Measurements from ENCODE around the gene DPP7. TPM values are rescaled to one million over a fixed set of nuclear protein-coding genes. Genes with fewer than 3 reads are reported as not detected.

DPP7 gene
- total RNA-seq, 2 experiments from 2014 or later: 344 to 349 TPM

GRCh38 chr9:137082925-137083290 lies 31.6 kb downstream of the DPP7 start:
- Histone ChIP-seq H3K36me3 (ENCODE audit: insufficient read depth, low read length) (peaks cover 10% of the 10 kb centered on the region), H3K4me1 (ENCODE audit: insufficient read depth, low read length) (peaks cover 32% of the 10 kb centered on the region), H3K9me3 (ENCODE audit: control insufficient read depth in 1 of 2, insufficient read depth in 1 of 2, low read length in 2 of 2) (no peaks in the 10 kb centered on the region), H3K27ac (ENCODE audit: low read depth in 1 of 2, low read length in 2 of 2) (no peak overlapping the region), H3K4me3 (ENCODE audit: low read length) (no peak overlapping the region), H3K27me3 (ENCODE audit: control insufficient read depth in 1 of 2, insufficient read depth in 2 of 2, low read length in 2 of 2) (no peaks in the 10 kb centered on the region)
- Mint-ChIP-seq H3K27ac (no peak overlapping the region), H3K4me1 (ENCODE audit: low read depth) (peaks cover 20% of the 10 kb centered on the region), H3K36me3 (ENCODE audit: low read depth) (peaks cover 16% of the 10 kb centered on the region), H3K27me3 (no peaks in the 10 kb centered on the region), H3K4me3 (no peak overlapping the region), H3K9me3 (no peaks in the 10 kb centered on the region)
- DNase-seq: no peak
- TF ChIP-seq CTCF (IDR thresholded peaks at IDR 0.05): no peak
- intact Hi-C loops (cut with DNase I, micrococcal nuclease): no loop called here
- POLR2A ChIA-PET: no interaction called here
- no peak for ATAC-seq (ENCODE audit: poor library complexity)
- CTCF ChIA-PET: interaction anchor here (1.5 kb wide), 1 partner anchor 13 kb away, joined by 6 read pairs; no protein-coding TSS in a partner anchor

GRCh38 chr9:137082222-137082924 lies 32.2 kb downstream of the DPP7 start:
- Histone ChIP-seq H3K9me3 (ENCODE audit: control insufficient read depth in 1 of 2, insufficient read depth in 1 of 2, low read length in 2 of 2) (no peaks in the 10 kb centered on the region), H3K27ac (ENCODE audit: low read depth in 1 of 2, low read length in 2 of 2) (no peak overlapping the region), H3K36me3 (ENCODE audit: insufficient read depth, low read length) (peaks cover 10% of the 10 kb centered on the region), H3K4me3 (ENCODE audit: low read length) (no peak overlapping the region), H3K27me3 (ENCODE audit: control insufficient read depth in 1 of 2, insufficient read depth in 2 of 2, low read length in 2 of 2) (no peaks in the 10 kb centered on the region), H3K4me1 (ENCODE audit: insufficient read depth, low read length) (peaks cover 29% of the 10 kb centered on the region)
- Mint-ChIP-seq H3K36me3 (ENCODE audit: low read depth) (peaks cover 10% of the 10 kb centered on the region), H3K4me3 (peak overlapping the region; percentile 42), H3K27me3 (no peaks in the 10 kb centered on the region), H3K9me3 (no peaks in the 10 kb centered on the region), H3K27ac (no peak overlapping the region), H3K4me1 (ENCODE audit: low read depth) (peaks cover 15% of the 10 kb centered on the region)
- ChIA-PET CTCF (interaction anchor here (0.8 kb wide), 1 partner anchor 53 kb away, joined by 4 read pairs; no protein-coding TSS in a partner anchor), POLR2A (interaction anchor here (1.3 kb wide), 1 partner anchor 14 kb away, joined by 4 read pairs; no protein-coding TSS in a partner anchor)
- DNase-seq: no peak
- ATAC-seq (ENCODE audit: poor library complexity): no peak
- no peak for TF ChIP-seq CTCF (IDR thresholded peaks at IDR 0.05)
- intact Hi-C loops (cut with DNase I, micrococcal nuclease): no loop called here

- H3K9me3 Mint-ChIP-seq: no peaks in the 10 kb centered on the region
- DNase-seq (no peak), ATAC-seq (ENCODE audit: poor library complexity) (no peak)
- peaks cover 10% of the 10 kb centered on the region for H3K36me3 ChIP-seq (ENCODE audit: insufficient read depth, low read length)
- H3K27me3 Mint-ChIP-seq: no peaks in the 10 kb centered on the region
- no peak overlapping the region for H3K4me3 Mint-ChIP-seq
- H3K36me3 Mint-ChIP-seq (ENCODE audit: low read depth): peaks cover 4% of the 10 kb centered on the region
- H3K27ac Mint-ChIP-seq: no peak overlapping the region
- TF ChIP-seq CTCF (IDR thresholded peaks at IDR 0.05): no peak
- H3K4me1 ChIP-seq (ENCODE audit: insufficient read depth, low read length): peaks cover 23% of the 10 kb centered on the region
- no peak overlapping the region for H3K27ac ChIP-seq (ENCODE audit: low read depth in 1 of 2, low read length in 2 of 2)
- H3K27me3 ChIP-seq (ENCODE audit: control insufficient read depth in 1 of 2, insufficient read depth in 2 of 2, low read length in 2 of 2): no peaks in the 10 kb centered on the region
- no peak overlapping the region for H3K4me3 ChIP-seq (ENCODE audit: low read length)
- ChIA-PET POLR2A (no interaction called here), CTCF (interaction anchor here (1.0 kb wide), 1 partner anchor 156 kb away, joined by 3 read pairs; no protein-coding TSS in a partner anchor)
- intact Hi-C loops (cut with DNase I, micrococcal nuclease): no loop called here
- no peaks in the 10 kb centered on the region for H3K9me3 ChIP-seq (ENCODE audit: control insufficient read depth in 1 of 2, insufficient read depth in 1 of 2, low read length in 2 of 2)
- peaks cover 5% of the 10 kb centered on the region for H3K4me1 Mint-ChIP-seq (ENCODE audit: low read depth)
Measured at GRCh38 chr9:137080260-137081122, 34.0 kb downstream of the DPP7 start.

Data from CD4-positive, alpha-beta T cell (primary cell).